Adrenal gland (tissue), 5 donors: ENCODE results near the gene SIT1.

Experiments used
- CTCF ChIP-seq, 6 experiments: fragments of 450-650 bp in 4 of 6; fragments of 200-600 bp in 2 of 6; sonication (generic) in 1 of 6; IDR thresholded peaks; 1 replicate in 5 of 6; 2 replicates in 1 of 6; pipeline versions ENCODE4 v1.5.1 to v1.8.0; 2016 to 2021; ENCODE audit warnings: antibody characterized with exemption in 6 of 6, mild to moderate bottlenecking in 2 of 6, moderate library complexity in 1 of 6
- POLR2A ChIP-seq, 2 donors: fragments of 450-650 bp; IDR thresholded peaks; one replicate each; pipeline ENCODE4 v1.6.1; 2017; ENCODE audit warnings: antibody characterized with exemption in 2 of 2, mild to moderate bottlenecking in 2 of 2, moderate library complexity in 1 of 2
- donor health status: DM: no; HTN: no; CAD: no.

DNA sequence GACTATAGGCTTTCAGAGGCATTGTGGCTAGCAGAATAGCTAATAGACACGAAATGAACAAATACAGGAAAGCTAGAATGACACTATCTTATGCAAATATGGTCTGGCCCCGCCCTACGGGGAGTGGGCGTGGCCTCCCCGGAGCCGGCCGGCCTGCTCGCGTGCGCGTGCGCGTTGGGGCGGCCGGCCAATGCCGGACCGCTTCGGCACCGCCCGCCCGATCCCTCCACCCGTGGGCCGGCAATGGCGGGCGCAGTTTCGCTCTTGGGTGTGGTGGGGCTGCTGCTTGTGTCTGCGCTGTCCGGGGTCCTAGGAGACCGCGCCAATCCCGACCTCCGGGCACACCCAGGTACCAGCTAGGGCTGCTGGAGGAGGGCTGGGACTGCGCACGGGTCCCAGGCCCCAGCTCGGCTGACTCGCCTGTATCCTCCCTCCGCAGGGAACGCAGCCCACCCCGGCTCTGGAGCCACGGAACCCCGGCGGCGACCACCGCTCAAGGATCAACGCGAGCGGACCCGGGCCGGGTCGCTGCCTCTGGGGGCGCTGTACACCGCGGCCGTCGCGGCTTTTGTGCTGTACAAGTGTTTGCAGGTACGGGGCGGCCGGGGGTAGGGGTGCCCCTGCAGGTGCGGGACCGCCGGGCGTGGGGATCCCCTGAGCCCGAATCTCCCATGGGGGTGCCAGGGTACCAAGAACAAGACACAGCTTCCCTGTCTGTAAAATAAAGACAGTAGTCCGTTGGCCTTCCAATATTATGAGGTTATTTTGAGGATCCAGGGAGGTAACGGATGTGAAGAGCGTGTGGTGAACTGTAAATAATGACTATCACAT lies 7.6 kb upstream of the SIT1 start, which contains the start of gene CCDC107:
- TF ChIP-seq CTCF (IDR thresholded peaks at IDR 0.05) (peak; percentile 41 to 65 (median 59)), POLR2A (IDR thresholded peaks at IDR 0.05) (peak; percentile 80 to 81)
